Endothelial cell of umbilical vein (primary cell): ENCODE results near the gene DCHS1. TPM values are rescaled to one million over a fixed set of nuclear protein-coding genes. Genes with fewer than 3 reads are reported as not detected.

Experiments used
- BruUV-seq: library from RNA; stranded (reverse); fragments of 400-500 nt; replicated peaks from 2 replicates; lab custom pipeline; 2021; lab: Mats Ljungman, UMichigan
- CTCF ChIA-PET: fragments of 300-600, 350-600 bp; sonication (Branson Sonifier 250); formaldehyde crosslinking; loops from one replicate; lab custom pipeline; 2021; ENCODE audit warnings: antibody characterized with exemption, inconsistent platforms; lab: Charles Lee
- POLR2A ChIA-PET: fragments of 300-600, 350-600 bp; sonication (Branson Sonifier 250); formaldehyde crosslinking; loops from one replicate; lab custom pipeline; 2021; ENCODE audit warnings: antibody characterized with exemption, inconsistent platforms; lab: Charles Lee
- DNase-seq: peaks from one replicate; pipeline ENCODE4 v3.0.0-alpha.2; 2011; ENCODE audit warnings: low read depth, low spot score
- FAIRE-seq: peaks from 2 replicates; lab custom pipeline; 2011; peaks lifted over from hg19 to GRCh38; lab: Jason Lieb, UNC
- H2AFZ ChIP-seq: 2 replicates; pipeline ENCODE4 v1.6.0; 2012; ENCODE audit warnings: low read depth, low read length, control low read depth, inconsistent platforms
- H3K27ac ChIP-seq: 2 replicates; pipeline ENCODE4 v1.5.1; 2011; ENCODE audit warnings: low read depth, mild to moderate bottlenecking, control low read depth, low read length, moderate library complexity; ENCODE audit not compliant: insufficient read depth
- H3K27me3 ChIP-seq, 2 experiments: 2 replicates each; pipeline versions ENCODE4 v1.6.0 to v1.6.1; 2011; ENCODE audit warnings: low read length in 2 of 2, mixed read lengths in 1 of 2; ENCODE audit not compliant: control insufficient read depth in 2 of 2, insufficient read depth in 2 of 2
- H3K36me3 ChIP-seq, 2 experiments: 2 replicates in 1 of 2; 3 replicates in 1 of 2; pipeline ENCODE4 v1.5.1; 2011; ENCODE audit warnings: low read length in 2 of 2, mild to moderate bottlenecking in 1 of 2, moderate library complexity in 1 of 2; ENCODE audit not compliant: control insufficient read depth in 2 of 2, insufficient read depth in 2 of 2; ENCODE audit errors: extremely low read depth in 1 of 2
- H3K4me1 ChIP-seq: 3 replicates; pipeline ENCODE4 v1.5.1; 2011; ENCODE audit warnings: mild to moderate bottlenecking, low read length; ENCODE audit not compliant: control insufficient read depth, insufficient read depth; ENCODE audit errors: extremely low read depth
- H3K4me2 ChIP-seq: 2 replicates; pipeline ENCODE4 v1.6.1; 2011; ENCODE audit warnings: low read length, control low read depth, mixed read lengths; ENCODE audit not compliant: insufficient read depth
- H3K4me3 ChIP-seq, 3 experiments: fragments of 200-600 bp in 1 of 3; sonication (generic), shearing (Covaris generic) in 1 of 3; replicated peaks in 1 of 3; 2 replicates each; pipeline ENCODE4 v1.5.1; 2011 to 2016; ENCODE audit warnings: control low read depth in 3 of 3, low read length in 3 of 3, mild to moderate bottlenecking in 2 of 3, inconsistent platforms in 1 of 3, low read depth in 1 of 3, moderate library complexity in 1 of 3; ENCODE audit not compliant: insufficient read depth in 1 of 3
- H3K79me2 ChIP-seq: 2 replicates; pipeline ENCODE4 v1.6.0; 2012; ENCODE audit warnings: low read length, inconsistent platforms; ENCODE audit not compliant: control insufficient read depth, insufficient read depth
- H3K9ac ChIP-seq: replicated peaks from 2 replicates; pipeline ENCODE3; 2011; ENCODE audit warnings: low read length, control low read depth; ENCODE audit not compliant: insufficient read depth; ENCODE audit errors: extremely low read depth
- H3K9me1 ChIP-seq: replicated peaks from 3 replicates; pipeline ENCODE4 v1.6.0; 2011; ENCODE audit warnings: mild to moderate bottlenecking, low read length; ENCODE audit not compliant: control insufficient read depth, insufficient read depth; ENCODE audit errors: extremely low read depth
- H3K9me3 ChIP-seq: replicated peaks from 2 replicates; pipeline ENCODE4 v1.5.1; 2012; ENCODE audit warnings: low read length, inconsistent platforms; ENCODE audit not compliant: control insufficient read depth, insufficient read depth
- H4K20me1 ChIP-seq: replicated peaks from 2 replicates; pipeline ENCODE3; 2011; ENCODE audit warnings: mild to moderate bottlenecking, low read length; ENCODE audit not compliant: control insufficient read depth, insufficient read depth; ENCODE audit errors: extremely low read depth
- EZH2 ChIP-seq: IDR thresholded peaks from 2 replicates; pipeline ENCODE4 v1.6.1; 2012; ENCODE audit warnings: borderline replicate concordance, low read depth, mild to moderate bottlenecking, moderate library complexity, low read length, inconsistent platforms; ENCODE audit not compliant: severe bottlenecking
- FOS ChIP-seq: IDR thresholded peaks from 2 replicates; pipeline ENCODE4 v1.6.1; 2011; ENCODE audit warnings: mild to moderate bottlenecking, low read length, moderate library complexity, borderline replicate concordance; ENCODE audit not compliant: insufficient read depth
- JUN ChIP-seq: IDR thresholded peaks from 2 replicates; pipeline ENCODE4 v1.6.1; 2011; ENCODE audit warnings: borderline replicate concordance, low read depth; ENCODE audit not compliant: insufficient read length, insufficient read depth
- POLR2A ChIP-seq: IDR thresholded peaks from 2 replicates; pipeline ENCODE4 v1.6.1; 2012; ENCODE audit warnings: low read depth, mild to moderate bottlenecking, control low read depth, low read length
- POLR2AphosphoS5 ChIP-seq: IDR thresholded peaks from 2 replicates; pipeline ENCODE4 v1.6.1; 2012; ENCODE audit warnings: low read depth, mild to moderate bottlenecking, control low read depth, low read length, moderate library complexity; ENCODE audit not compliant: insufficient read depth
- dilution Hi-C: fragments of 300-500 bp; cut with MboI; formaldehyde crosslinking; loops from one replicate; pipeline ENCODE4 v1.15.0; 2019; ENCODE audit warnings: low sequenced_read_pairs; ENCODE audit not compliant: extremely low pct_ligation_motif_present
- intact Hi-C: fragments of 100-400 bp; cut with micrococcal nuclease; formaldehyde crosslinking; loops from one replicate; pipeline ENCODE4 v1.10.0; 2022
- polyA plus RNA-seq, 4 experiments: library from polyadenylated mRNA; depleted of rRNA in 3 of 4; stranded (reverse) in 3 of 4; unstranded in 1 of 4; fragments of >200 nt; gene quantifications; 2 replicates each; pipeline versions ENCODE4 v1.2.1 to v1.2.3, GENCODE V29; 2011 to 2012; ENCODE audit warnings: missing spikeins in 1 of 4
- total RNA-seq: library from RNA; stranded (reverse); gene quantifications from 2 replicates; pipeline ENCODE4 v1.2.3, GENCODE V29; 2021
- TF ChIP-seq, protein P1 (sequence below), 2 donors: IDR thresholded peaks; 1 replicate in 1 of 2; 2 replicates in 1 of 2; pipeline ENCODE4 v1.5.1; 2011; ENCODE audit warnings: low read length in 2 of 2, mild to moderate bottlenecking in 2 of 2, moderate library complexity in 2 of 2, control low read depth in 1 of 2, inconsistent platforms in 1 of 2, low read depth in 1 of 2; ENCODE audit not compliant: insufficient read depth in 1 of 2; ENCODE audit errors: extremely low read depth in 1 of 2
- TF ChIP-seq, protein P2 (sequence below): IDR thresholded peaks from 2 replicates; pipeline ENCODE4 v1.6.1; 2011; ENCODE audit not compliant: insufficient read depth, insufficient read length

The DCHS1 gene
- total and polyA plus RNA-seq, 2 donors (not counting 3 experiments of a cell fraction or from before 2014, with no cell fraction given), result 56.2 to 73.0 TPM

DNA sequence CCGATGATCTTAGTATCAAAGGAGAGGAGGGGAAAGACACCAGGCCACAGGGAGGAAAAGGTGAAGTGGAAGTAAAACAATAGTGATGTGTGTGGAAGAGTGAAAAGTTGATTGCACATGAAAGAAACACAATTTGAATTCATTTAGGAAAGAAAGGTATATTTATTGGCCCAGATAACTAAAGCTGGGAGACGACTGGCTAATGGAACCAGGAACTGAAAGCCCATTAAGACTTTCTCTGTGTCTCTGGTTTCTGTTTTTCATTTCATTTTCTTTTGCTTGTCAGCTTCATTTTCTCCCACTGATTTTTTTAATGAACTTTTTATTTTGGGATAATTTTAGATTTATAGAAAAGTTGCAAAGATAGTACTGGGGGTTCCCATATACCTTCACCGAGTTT lies 5.1 kb upstream of the DCHS1 start:
- Histone ChIP-seq H4K20me1 (no peaks in the 10 kb centered on the region), H3K79me2 (no peaks in the 10 kb centered on the region), H3K27ac (no peak overlapping the region), H2AFZ (no peak overlapping the region), H3K27me3 (no peaks in the 10 kb centered on the region), H3K9me1 (no peaks in the 10 kb centered on the region), H3K36me3 (no peaks in the 10 kb centered on the region), H3K4me1 (peaks cover 7% of the 10 kb centered on the region), H3K9ac (no peak overlapping the region), H3K4me3 (no peak overlapping the region), H3K9me3 (no peaks in the 10 kb centered on the region), H3K4me2 (no peak overlapping the region)
- no TSS peak for BruUV-seq
- no peak for TF ChIP-seq JUN
- TF ChIP-seq POLR2A, result no peak
- no peak for TF ChIP-seq FOS
- TF ChIP-seq, protein P1, sequence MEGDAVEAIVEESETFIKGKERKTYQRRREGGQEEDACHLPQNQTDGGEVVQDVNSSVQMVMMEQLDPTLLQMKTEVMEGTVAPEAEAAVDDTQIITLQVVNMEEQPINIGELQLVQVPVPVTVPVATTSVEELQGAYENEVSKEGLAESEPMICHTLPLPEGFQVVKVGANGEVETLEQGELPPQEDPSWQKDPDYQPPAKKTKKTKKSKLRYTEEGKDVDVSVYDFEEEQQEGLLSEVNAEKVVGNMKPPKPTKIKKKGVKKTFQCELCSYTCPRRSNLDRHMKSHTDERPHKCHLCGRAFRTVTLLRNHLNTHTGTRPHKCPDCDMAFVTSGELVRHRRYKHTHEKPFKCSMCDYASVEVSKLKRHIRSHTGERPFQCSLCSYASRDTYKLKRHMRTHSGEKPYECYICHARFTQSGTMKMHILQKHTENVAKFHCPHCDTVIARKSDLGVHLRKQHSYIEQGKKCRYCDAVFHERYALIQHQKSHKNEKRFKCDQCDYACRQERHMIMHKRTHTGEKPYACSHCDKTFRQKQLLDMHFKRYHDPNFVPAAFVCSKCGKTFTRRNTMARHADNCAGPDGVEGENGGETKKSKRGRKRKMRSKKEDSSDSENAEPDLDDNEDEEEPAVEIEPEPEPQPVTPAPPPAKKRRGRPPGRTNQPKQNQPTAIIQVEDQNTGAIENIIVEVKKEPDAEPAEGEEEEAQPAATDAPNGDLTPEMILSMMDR (IDR thresholded peaks at IDR 0.05; ENCODE audit: extremely low read depth in 1 of 2, insufficient read depth in 1 of 2, low read depth in 1 of 2, low read length in 2 of 2), result no peak
- TF ChIP-seq, protein P2, sequence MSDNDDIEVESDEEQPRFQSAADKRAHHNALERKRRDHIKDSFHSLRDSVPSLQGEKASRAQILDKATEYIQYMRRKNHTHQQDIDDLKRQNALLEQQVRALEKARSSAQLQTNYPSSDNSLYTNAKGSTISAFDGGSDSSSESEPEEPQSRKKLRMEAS, result no peak
- intact Hi-C loops, result no loop called here
- FAIRE-seq (no peak), DNase-seq (no peak)
- CTCF ChIA-PET, result interaction anchor here (1.0 kb wide), 1 partner anchor 129 kb away, joined by 3 read pairs; no protein-coding TSS in a partner anchor
- dilution Hi-C loops, result no loop called here
- POLR2A ChIA-PET, result no interaction called here

DNA sequence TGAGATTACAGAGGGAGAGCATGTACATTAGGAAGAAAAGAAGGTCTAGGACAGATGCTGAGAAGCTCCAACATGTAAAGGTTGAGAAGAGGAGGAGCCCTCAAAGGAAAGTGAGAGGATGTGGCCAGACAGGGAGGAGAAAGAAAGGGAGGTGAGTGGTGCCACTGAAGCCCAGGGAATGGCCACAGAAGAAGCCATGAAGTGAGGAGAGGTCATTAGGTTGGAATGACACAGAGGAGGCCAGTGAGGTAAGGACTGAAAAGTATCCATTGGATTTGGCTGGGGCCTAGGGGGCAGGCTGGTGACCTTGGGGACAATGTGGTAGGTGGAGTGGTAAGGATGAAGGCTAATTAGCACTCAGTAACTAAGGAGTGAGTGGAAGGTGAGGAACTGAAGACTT lies 3.0 kb upstream of the DCHS1 start:
- intact Hi-C loops (no loop called here), dilution Hi-C loops (no loop called here)
- Histone ChIP-seq H3K79me2 (peaks cover 2% of the 10 kb centered on the region), H3K4me3 (no peak overlapping the region), H3K4me1 (peaks cover 15% of the 10 kb centered on the region), H3K9me1 (no peaks in the 10 kb centered on the region), H3K4me2 (no peak overlapping the region), H3K27ac (no peak overlapping the region), H3K27me3 (no peaks in the 10 kb centered on the region), H3K9ac (no peak overlapping the region), H3K9me3 (no peaks in the 10 kb centered on the region), H2AFZ (no peak overlapping the region), H4K20me1 (no peaks in the 10 kb centered on the region), H3K36me3 (no peaks in the 10 kb centered on the region)
- no peak for DNase-seq
- CTCF ChIA-PET, result interaction anchor here (0.9 to 1.2 kb wide), 4 partner anchors 10 to 279 kb away, joined by 3 read pairs; partner anchors contain the start of gene TAF10
- FAIRE-seq, result no peak
- no peak for TF ChIP-seq JUN
- TF ChIP-seq, protein P2, result no peak
- TF ChIP-seq FOS, result no peak
- TF ChIP-seq POLR2A, result no peak
- no peak for TF ChIP-seq POLR2AphosphoS5
- no peak for TF ChIP-seq EZH2
- no TSS peak for BruUV-seq
- POLR2A ChIA-PET, result no interaction called here
